Fibroblast of lung (primary cell): Measurements from ENCODE around the gene SIK3. TPM values are rescaled to one million over a fixed set of nuclear protein-coding genes. Genes with fewer than 3 reads are reported as not detected.
A peak's percentile ranks its signal among the peaks of the same experiment; 100 is the strongest.
"Not testable (repeated sequence)": the region's sequence is repeated elsewhere in the genome, so short reads cannot be mapped to it uniquely, and the experiment has no call there.

Source experiments
- DNase-seq, 2 donors: peaks; one replicate each; pipeline versions ENCODE4 v3.0.0 to v3.0.0-alpha.2; 2010; ENCODE audit warnings: low read depth in 2 of 2
- H2AFZ ChIP-seq: 2 replicates; pipeline ENCODE4 v1.5.1; 2012; ENCODE audit warnings: low read length, control low read depth, inconsistent platforms
- H3K27ac ChIP-seq: 2 replicates; pipeline ENCODE4 v1.5.1; 2011; ENCODE audit warnings: low read length, control low read depth; ENCODE audit not compliant: insufficient read depth
- H3K27me3 ChIP-seq: 2 replicates; pipeline ENCODE4 v1.5.1; 2011; ENCODE audit warnings: mild to moderate bottlenecking, low read length; ENCODE audit not compliant: control insufficient read depth, insufficient read depth
- H3K36me3 ChIP-seq: 2 replicates; pipeline ENCODE4 v1.5.1; 2011; ENCODE audit warnings: low read length; ENCODE audit not compliant: control insufficient read depth, insufficient read depth
- H3K4me1 ChIP-seq: 2 replicates; pipeline ENCODE4 v1.5.1; 2011; ENCODE audit warnings: low read length; ENCODE audit not compliant: control insufficient read depth, insufficient read depth; ENCODE audit errors: extremely low read depth
- H3K4me2 ChIP-seq: 2 replicates; pipeline ENCODE4 v1.5.1; 2011; ENCODE audit warnings: low read length, control low read depth; ENCODE audit not compliant: insufficient read depth; ENCODE audit errors: extremely low read depth
- H3K4me3 ChIP-seq, 4 experiments: fragments of 200-600 bp in 1 of 4; sonication (generic) in 1 of 4; replicated peaks in 1 of 4; 2 replicates each; pipeline ENCODE4 v1.5.1; 2011 to 2016; ENCODE audit warnings: low read length in 4 of 4, low read depth in 3 of 4, mild to moderate bottlenecking in 3 of 4, control low read depth in 2 of 4, inconsistent platforms in 1 of 4, mixed read lengths in 1 of 4; ENCODE audit not compliant: insufficient read depth in 1 of 4; ENCODE audit errors: control extremely low read depth in 1 of 4
- H3K79me2 ChIP-seq: 2 replicates; pipeline ENCODE4 v1.5.1; 2012; ENCODE audit warnings: mild to moderate bottlenecking, low read length, inconsistent platforms; ENCODE audit not compliant: control insufficient read depth, insufficient read depth
- H3K9ac ChIP-seq: 2 replicates; pipeline ENCODE4 v1.5.1; 2011; ENCODE audit warnings: mild to moderate bottlenecking, low read length, control low read depth; ENCODE audit not compliant: insufficient read depth
- H3K9me3 ChIP-seq: 2 replicates; pipeline ENCODE4 v1.5.1; 2012; ENCODE audit warnings: low read depth, low read length; ENCODE audit not compliant: control insufficient read depth, insufficient read depth
- H4K20me1 ChIP-seq: 2 replicates; pipeline ENCODE4 v1.5.1; 2011; ENCODE audit warnings: low read length; ENCODE audit not compliant: control insufficient read depth, insufficient read depth; ENCODE audit errors: extremely low read depth
- EZH2 ChIP-seq: IDR thresholded peaks from 2 replicates; pipeline ENCODE4 v1.5.1; 2012; ENCODE audit warnings: low read length, control low read depth, mild to moderate bottlenecking; ENCODE audit errors: missing control alignments
- polyA plus RNA-seq, 2 donors: library from polyadenylated mRNA; depleted of rRNA in 1 of 2; stranded (reverse) in 1 of 2; unstranded in 1 of 2; fragments of >200 nt; gene quantifications; 2 replicates each; pipeline ENCODE4 v1.2.1, GENCODE V29; 2011 to 2012; ENCODE audit warnings: missing spikeins in 1 of 2
- total RNA-seq: library from RNA; depleted of rRNA; stranded (reverse); fragments of >200 nt; gene quantifications from 2 replicates; pipeline ENCODE4 v1.2.1, GENCODE V29; 2014
- TF ChIP-seq, protein P1 (sequence below), 2 donors: IDR thresholded peaks in 1 of 2; conservative IDR thresholded peaks in 1 of 2; 1 replicate in 1 of 2; 2 replicates in 1 of 2; pipeline ENCODE4 v1.5.1; 2011 to 2012; ENCODE audit warnings: low read length in 2 of 2, control low read depth in 1 of 2, inconsistent platforms in 1 of 2, low read depth in 1 of 2, mild to moderate bottlenecking in 1 of 2

The SIK3 gene
- total and polyA plus RNA-seq, 2 donors (not counting 1 experiment from before 2014, with no cell fraction given), result 7.1 to 22.8 TPM

DNA sequence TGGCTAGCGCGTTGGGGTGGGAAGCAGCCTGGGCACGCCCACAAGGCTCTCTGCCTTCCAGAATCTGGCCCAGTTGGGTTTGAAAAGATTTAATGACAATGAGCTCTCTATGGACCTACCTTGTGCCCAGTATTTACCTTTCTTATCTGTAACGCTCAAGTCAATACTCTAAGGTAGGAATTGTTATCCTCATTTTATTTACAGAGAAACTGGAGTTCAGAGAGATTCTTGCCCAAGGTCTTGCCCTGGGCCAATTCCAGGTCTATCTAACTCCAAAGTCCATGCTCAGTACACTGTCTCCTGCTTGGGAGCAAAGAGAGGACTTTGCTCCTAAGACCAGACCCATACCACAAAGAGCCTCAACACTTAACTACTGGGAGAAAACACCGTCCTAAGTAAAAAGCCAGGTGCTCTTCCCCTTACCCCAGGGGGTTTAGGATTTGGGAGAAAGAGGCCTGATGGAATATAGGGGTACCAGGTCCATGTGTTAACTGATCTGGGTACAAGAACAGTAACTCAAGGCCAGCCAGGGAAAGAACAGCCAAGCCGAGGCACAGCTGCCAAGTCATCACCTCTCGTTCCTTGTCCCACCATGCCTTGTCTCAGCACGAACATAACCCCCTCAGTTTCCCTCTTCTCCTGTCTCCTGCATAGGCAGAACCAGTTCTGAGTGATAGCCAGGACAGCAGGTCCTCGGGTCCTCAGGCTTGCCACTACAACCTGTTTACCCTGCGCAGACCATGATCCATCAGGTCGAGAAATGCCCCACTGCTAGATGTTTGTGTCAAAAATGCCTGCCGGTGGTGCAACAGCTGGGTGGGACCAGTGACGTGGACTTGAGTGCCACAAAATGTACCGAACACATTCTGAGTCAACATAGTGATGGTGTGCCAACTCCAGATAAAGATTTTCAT, 289.7 kb downstream of the SIK3 start:
- Histone ChIP-seq H2AFZ (no peak overlapping the region), H3K4me1 (no peaks in the 10 kb centered on the region), H3K4me3 (no peak overlapping the region), H3K79me2 (no peaks in the 10 kb centered on the region), H3K27ac (no peak overlapping the region), H3K36me3 (no peaks in the 10 kb centered on the region), H3K4me2 (no peak overlapping the region), H4K20me1 (no peaks in the 10 kb centered on the region), H3K27me3 (peaks cover 4% of the 10 kb centered on the region), H3K9ac (no peak overlapping the region), H3K9me3 (no peaks in the 10 kb centered on the region)
- no peak for TF ChIP-seq EZH2
- TF ChIP-seq, protein P1, sequence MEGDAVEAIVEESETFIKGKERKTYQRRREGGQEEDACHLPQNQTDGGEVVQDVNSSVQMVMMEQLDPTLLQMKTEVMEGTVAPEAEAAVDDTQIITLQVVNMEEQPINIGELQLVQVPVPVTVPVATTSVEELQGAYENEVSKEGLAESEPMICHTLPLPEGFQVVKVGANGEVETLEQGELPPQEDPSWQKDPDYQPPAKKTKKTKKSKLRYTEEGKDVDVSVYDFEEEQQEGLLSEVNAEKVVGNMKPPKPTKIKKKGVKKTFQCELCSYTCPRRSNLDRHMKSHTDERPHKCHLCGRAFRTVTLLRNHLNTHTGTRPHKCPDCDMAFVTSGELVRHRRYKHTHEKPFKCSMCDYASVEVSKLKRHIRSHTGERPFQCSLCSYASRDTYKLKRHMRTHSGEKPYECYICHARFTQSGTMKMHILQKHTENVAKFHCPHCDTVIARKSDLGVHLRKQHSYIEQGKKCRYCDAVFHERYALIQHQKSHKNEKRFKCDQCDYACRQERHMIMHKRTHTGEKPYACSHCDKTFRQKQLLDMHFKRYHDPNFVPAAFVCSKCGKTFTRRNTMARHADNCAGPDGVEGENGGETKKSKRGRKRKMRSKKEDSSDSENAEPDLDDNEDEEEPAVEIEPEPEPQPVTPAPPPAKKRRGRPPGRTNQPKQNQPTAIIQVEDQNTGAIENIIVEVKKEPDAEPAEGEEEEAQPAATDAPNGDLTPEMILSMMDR (conservative IDR thresholded peaks at IDR 0.05 in 1 of 2, IDR thresholded peaks at IDR 0.05 in 1 of 2; ENCODE audit: low read depth in 1 of 2, low read length in 2 of 2), result no peak
- DNase-seq, result peak in 1 of 2 donors; percentile 77

DNA sequence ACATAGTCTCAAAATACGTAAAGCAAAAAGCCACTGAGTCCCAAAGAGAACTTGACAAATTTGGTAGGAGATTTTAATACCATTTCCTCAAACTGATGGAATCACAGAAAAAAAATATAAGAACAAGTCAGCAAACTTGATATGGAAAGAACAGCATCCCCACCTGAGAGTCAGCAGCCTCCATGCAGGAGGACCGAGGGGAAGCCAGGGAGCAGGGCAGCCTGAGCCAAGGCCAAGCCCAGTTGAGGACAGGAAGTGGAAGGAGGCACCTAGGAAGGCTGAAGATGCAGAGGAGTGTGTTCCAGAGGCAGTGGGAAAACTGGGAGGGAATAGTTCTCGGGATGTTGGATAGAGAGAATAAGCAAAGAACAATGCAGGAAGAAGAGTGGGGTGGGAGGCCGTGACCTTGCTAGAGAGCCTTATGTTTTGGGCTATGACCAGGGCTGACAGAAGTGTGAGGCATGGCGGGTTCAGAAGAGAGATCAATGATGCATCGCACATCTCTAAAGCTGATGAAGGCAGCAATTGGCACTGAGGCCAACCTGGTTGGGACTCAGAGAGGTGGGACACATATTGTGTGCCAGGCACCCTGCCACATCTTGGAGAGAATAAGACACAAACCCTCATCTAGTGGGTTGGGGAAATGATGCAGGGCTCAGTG, 290.5 kb downstream of the SIK3 start:
- Histone ChIP-seq H3K4me3 (no peak overlapping the region), H3K79me2 (no peaks in the 10 kb centered on the region), H3K27ac (no peak overlapping the region), H3K36me3 (no peaks in the 10 kb centered on the region), H3K9me3 (no peaks in the 10 kb centered on the region), H3K4me2 (no peak overlapping the region), H2AFZ (no peak overlapping the region), H4K20me1 (no peaks in the 10 kb centered on the region), H3K27me3 (no peaks in the 10 kb centered on the region), H3K4me1 (no peaks in the 10 kb centered on the region), H3K9ac (no peak overlapping the region)
- no peak for DNase-seq
- TF ChIP-seq, protein P1 (conservative IDR thresholded peaks at IDR 0.05 in 1 of 2, IDR thresholded peaks at IDR 0.05 in 1 of 2; ENCODE audit: low read depth in 1 of 2, low read length in 2 of 2), result no peak
- no peak for TF ChIP-seq EZH2

DNA sequence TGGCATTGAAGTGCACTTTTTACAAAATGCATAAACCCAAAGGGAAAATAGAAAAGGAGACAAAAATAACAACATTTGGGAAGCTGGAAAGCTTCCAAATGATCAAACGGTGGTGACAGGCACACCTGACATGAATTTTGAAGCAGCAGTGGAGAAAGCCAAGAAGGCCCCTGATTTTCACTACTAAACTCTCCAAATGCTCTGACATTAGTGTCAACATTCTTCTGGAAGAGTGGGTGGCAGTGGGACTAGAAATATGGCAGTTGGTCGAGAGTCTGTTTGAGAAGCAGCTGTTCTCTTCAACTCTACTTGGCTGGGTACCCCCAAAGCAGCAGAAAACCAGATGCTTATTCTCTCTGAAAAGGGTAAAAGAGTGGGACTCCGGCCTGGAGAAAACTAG, 294.2 kb downstream of the SIK3 start:
- Histone ChIP-seq H3K4me3 (no peak overlapping the region), H3K9me3 (no peaks in the 10 kb centered on the region), H3K9ac (no peak overlapping the region), H3K27ac (no peak overlapping the region), H3K4me1 (no peaks in the 10 kb centered on the region), H4K20me1 (no peaks in the 10 kb centered on the region), H3K79me2 (no peaks in the 10 kb centered on the region), H2AFZ (no peak overlapping the region), H3K36me3 (no peaks in the 10 kb centered on the region), H3K4me2 (no peak overlapping the region), H3K27me3 (no peaks in the 10 kb centered on the region)
- TF ChIP-seq, protein P1 (conservative IDR thresholded peaks at IDR 0.05 in 1 of 2, IDR thresholded peaks at IDR 0.05 in 1 of 2; ENCODE audit: low read depth in 1 of 2, low read length in 2 of 2), result no peak
- TF ChIP-seq EZH2, result no peak
- no peak for DNase-seq

DNA sequence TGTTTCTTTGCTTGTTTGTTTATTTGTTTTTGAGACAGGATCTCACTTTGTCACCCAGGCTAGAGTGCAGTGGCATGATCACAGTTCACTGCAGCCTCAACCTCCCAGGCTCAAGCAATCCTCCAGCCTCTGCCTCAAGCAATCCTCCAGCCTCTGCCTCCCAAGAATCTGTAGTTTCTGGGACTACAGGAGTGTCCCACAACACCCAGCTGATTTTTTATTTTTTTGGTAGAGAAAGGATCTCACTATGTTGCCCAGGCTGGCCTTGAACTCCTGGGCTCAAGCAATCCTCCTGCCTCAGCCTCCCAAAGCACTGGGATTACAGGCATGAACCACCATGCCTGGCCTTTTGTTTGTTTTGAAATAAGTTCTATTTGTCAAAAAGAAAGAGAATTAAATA, 296.6 kb downstream of the SIK3 start:
- DNase-seq, H3K4me3 ChIP-seq, H4K20me1 ChIP-seq: not testable (repeated sequence)

More for the DNA sequence above, 296.6 kb downstream of the SIK3 start:
- H3K4me2 ChIP-seq, H2AFZ ChIP-seq, H3K4me1 ChIP-seq, H3K79me2 ChIP-seq, H3K36me3 ChIP-seq, H3K9me3 ChIP-seq, H3K9ac ChIP-seq, H3K27me3 ChIP-seq, H3K27ac ChIP-seq: not testable (repeated sequence)
